ENCODE data around the gene ANKS1A. TPM values are rescaled to one million over a fixed set of nuclear protein-coding genes. Genes with fewer than 3 reads are reported as not detected.

ANKS1A gene
- total RNA-seq, 1 experiment from 2014 or later, result 21.7 TPM

DNA sequence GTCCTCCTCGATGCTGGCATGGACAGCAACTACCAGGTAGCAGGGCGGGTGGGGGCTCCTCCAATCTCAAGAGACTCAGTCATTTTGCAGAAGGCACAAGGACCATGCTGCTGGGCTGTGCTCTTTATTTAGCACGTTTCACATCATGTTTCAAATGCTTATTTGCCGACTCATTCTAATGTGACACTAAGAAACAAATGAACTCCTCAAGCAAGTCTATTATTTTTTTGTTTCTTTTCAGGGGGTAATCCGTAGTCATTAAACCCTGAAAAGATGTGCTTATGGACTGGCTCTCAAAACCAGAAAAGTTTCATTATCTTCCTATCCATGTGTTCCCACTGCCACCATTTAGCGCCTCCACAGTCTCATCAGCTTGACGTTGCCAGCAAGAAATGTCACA, 92.9 kb downstream of the ANKS1A start:
- Histone ChIP-seq H3K27me3 (replicated peaks; ENCODE audit: insufficient read depth, low read depth, low read length, poor library complexity) (no peaks in the 10 kb centered on the region), H3K9me3 (ENCODE audit: low read depth, low read length, poor library complexity, severe bottlenecking) (no peaks in the 10 kb centered on the region), H3K36me3 (ENCODE audit: insufficient read depth, low read length, poor library complexity, severe bottlenecking) (peaks cover 23% of the 10 kb centered on the region), H3K4me1 (ENCODE audit: insufficient read depth, low read length, poor library complexity, severe bottlenecking) (peaks cover 15% of the 10 kb centered on the region), H3K4me3 (ENCODE audit: low read depth, low read length, poor library complexity, severe bottlenecking) (no peak overlapping the region), H3K27ac (ENCODE audit: low read depth, low read length, poor library complexity, severe bottlenecking) (no peak overlapping the region)
- POLR2A ChIA-PET (ENCODE audit: low non-redundant PET), result no interaction called here
- DNase-seq (ENCODE audit: low spot score), result peak; percentile 53
- CTCF ChIA-PET, result no interaction called here
- no TSS peak for BruUV-seq (replicated peaks)
- intact Hi-C loops (cut with micrococcal nuclease; ENCODE audit: unreplicated experiment), result no loop called here
- TF ChIP-seq, protein P1, sequence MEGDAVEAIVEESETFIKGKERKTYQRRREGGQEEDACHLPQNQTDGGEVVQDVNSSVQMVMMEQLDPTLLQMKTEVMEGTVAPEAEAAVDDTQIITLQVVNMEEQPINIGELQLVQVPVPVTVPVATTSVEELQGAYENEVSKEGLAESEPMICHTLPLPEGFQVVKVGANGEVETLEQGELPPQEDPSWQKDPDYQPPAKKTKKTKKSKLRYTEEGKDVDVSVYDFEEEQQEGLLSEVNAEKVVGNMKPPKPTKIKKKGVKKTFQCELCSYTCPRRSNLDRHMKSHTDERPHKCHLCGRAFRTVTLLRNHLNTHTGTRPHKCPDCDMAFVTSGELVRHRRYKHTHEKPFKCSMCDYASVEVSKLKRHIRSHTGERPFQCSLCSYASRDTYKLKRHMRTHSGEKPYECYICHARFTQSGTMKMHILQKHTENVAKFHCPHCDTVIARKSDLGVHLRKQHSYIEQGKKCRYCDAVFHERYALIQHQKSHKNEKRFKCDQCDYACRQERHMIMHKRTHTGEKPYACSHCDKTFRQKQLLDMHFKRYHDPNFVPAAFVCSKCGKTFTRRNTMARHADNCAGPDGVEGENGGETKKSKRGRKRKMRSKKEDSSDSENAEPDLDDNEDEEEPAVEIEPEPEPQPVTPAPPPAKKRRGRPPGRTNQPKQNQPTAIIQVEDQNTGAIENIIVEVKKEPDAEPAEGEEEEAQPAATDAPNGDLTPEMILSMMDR (conservative IDR thresholded peaks at IDR 0.05; ENCODE audit: low read depth, low read length), result no peak
- TF ChIP-seq EZH2 (IDR thresholded peaks at IDR 0.05; ENCODE audit: borderline replicate concordance, low read depth, low read length, poor library complexity, severe bottlenecking), result no peak

DNA sequence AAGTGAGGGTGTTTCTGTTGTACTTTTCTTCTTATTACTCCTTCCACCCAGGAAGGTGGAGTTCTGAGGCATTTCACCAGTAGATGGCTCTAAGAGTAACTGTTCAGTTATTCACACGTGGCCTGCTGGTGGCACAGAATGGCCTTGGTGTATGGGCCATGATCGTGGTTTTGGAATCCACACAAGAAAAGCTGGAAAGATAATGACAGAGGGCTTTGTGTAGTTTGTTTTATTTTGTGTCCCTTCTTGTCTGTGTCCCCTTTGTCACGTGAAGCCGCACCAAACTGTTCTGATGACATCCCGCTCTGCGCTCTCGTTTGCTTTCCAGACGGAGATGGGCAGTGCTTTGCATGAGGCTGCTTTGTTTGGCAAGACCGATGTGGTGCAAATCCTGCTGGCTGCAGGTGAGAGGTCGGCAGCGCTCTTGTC, 93.4 kb downstream of the ANKS1A start:
- intact Hi-C loops (cut with micrococcal nuclease; ENCODE audit: unreplicated experiment), result no loop called here
- CTCF ChIA-PET, result no interaction called here
- TF ChIP-seq EZH2 (IDR thresholded peaks at IDR 0.05; ENCODE audit: borderline replicate concordance, low read depth, low read length, poor library complexity, severe bottlenecking), result no peak
- TF ChIP-seq, protein P1 (conservative IDR thresholded peaks at IDR 0.05; ENCODE audit: low read depth, low read length), result peak; percentile 65
- no peaks in the 10 kb centered on the region for H3K27me3 ChIP-seq (replicated peaks; ENCODE audit: insufficient read depth, low read depth, low read length, poor library complexity)
- peaks cover 23% of the 10 kb centered on the region for H3K36me3 ChIP-seq (ENCODE audit: insufficient read depth, low read length, poor library complexity, severe bottlenecking)
- no peak overlapping the region for H3K4me3 ChIP-seq (ENCODE audit: low read depth, low read length, poor library complexity, severe bottlenecking)
- H3K4me1 ChIP-seq (ENCODE audit: insufficient read depth, low read length, poor library complexity, severe bottlenecking), result peaks cover 17% of the 10 kb centered on the region
- H3K9me3 ChIP-seq (ENCODE audit: low read depth, low read length, poor library complexity, severe bottlenecking), result no peaks in the 10 kb centered on the region
- DNase-seq (ENCODE audit: low spot score), result peak; percentile 73
- no TSS peak for BruUV-seq (replicated peaks)
- H3K27ac ChIP-seq (ENCODE audit: low read depth, low read length, poor library complexity, severe bottlenecking), result no peak overlapping the region
- POLR2A ChIA-PET (ENCODE audit: low non-redundant PET), result no interaction called here

DNA sequence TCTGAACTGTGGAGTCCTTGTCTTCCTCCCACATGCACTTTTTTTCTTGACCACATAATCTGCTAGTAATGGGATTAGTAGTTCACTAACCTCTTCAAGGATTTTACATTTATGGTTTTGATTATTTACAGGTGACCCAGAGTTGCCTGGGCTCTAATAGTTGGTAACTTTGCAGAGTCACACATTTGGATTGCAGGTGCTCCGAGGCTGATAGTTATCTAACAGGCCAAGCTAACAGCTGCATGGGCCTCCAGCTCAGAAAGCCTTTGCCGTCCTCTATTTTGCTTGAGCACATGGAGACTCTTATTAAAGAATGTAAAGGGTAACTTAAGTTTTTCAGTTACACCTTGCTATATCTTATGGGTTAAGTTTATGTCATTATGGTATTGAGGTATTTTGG, 95.4 kb downstream of the ANKS1A start:
- no peak for DNase-seq (ENCODE audit: low spot score)
- no peak for TF ChIP-seq EZH2 (IDR thresholded peaks at IDR 0.05; ENCODE audit: borderline replicate concordance, low read depth, low read length, poor library complexity, severe bottlenecking)
- TF ChIP-seq, protein P1 (conservative IDR thresholded peaks at IDR 0.05; ENCODE audit: low read depth, low read length), result no peak
- CTCF ChIA-PET, result no interaction called here
- POLR2A ChIA-PET (ENCODE audit: low non-redundant PET), result no interaction called here
- BruUV-seq (replicated peaks), result no TSS peak
- Histone ChIP-seq H3K4me3 (ENCODE audit: low read depth, low read length, poor library complexity, severe bottlenecking) (no peak overlapping the region), H3K9me3 (ENCODE audit: low read depth, low read length, poor library complexity, severe bottlenecking) (no peaks in the 10 kb centered on the region), H3K27me3 (replicated peaks; ENCODE audit: insufficient read depth, low read depth, low read length, poor library complexity) (no peaks in the 10 kb centered on the region), H3K27ac (ENCODE audit: low read depth, low read length, poor library complexity, severe bottlenecking) (no peak overlapping the region), H3K36me3 (ENCODE audit: insufficient read depth, low read length, poor library complexity, severe bottlenecking) (peaks cover 23% of the 10 kb centered on the region), H3K4me1 (ENCODE audit: insufficient read depth, low read length, poor library complexity, severe bottlenecking) (peaks cover 17% of the 10 kb centered on the region)
- intact Hi-C loops (cut with micrococcal nuclease; ENCODE audit: unreplicated experiment), result no loop called here
